Activated T-cell treated with anti-CD3 and anti-CD28 coated beads for 4 hours (primary cell): Measurements from ENCODE around the gene COQ8A.

Experiments
- DNase-seq: peaks from one replicate; pipeline ENCODE4 v3.0.0-alpha.2; 2020

Gene COQ8A

DNA sequence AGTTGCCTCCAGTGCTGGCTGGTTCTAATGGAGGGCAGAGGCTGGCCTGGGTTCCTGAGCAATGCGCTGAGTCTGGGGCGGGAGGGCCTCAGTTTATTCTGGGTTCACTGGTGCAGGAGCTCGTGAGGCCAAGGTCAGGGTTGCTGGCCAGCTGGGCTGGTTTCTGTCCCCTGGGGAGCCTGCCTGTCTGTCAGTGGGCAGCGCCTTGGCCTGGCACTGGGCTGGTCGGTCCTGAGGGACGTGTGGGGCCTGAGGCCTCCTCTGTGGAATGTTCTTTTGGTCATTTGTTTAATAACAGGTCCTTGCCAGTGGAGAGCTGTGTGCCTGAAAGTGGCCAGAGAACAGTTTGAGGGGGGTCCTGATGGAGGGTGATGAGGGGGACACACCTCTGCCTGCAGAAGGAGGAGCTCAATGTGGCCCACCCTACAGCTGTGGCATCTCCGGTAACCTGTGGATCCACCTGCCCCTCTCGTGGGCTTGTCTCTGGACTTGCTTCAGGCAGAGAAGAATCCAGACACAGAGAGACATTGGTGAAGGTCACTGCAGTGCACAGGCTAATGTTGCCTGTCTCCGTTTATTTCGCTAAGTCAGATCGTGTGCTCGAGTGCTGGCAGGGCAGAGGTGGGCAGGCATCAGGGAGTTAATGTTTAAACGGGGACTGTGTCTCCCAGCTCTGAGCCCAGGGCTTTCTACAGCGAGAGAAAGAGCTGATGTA lies 34.6 kb downstream of the COQ8A start:
- no peak for DNase-seq

DNA sequence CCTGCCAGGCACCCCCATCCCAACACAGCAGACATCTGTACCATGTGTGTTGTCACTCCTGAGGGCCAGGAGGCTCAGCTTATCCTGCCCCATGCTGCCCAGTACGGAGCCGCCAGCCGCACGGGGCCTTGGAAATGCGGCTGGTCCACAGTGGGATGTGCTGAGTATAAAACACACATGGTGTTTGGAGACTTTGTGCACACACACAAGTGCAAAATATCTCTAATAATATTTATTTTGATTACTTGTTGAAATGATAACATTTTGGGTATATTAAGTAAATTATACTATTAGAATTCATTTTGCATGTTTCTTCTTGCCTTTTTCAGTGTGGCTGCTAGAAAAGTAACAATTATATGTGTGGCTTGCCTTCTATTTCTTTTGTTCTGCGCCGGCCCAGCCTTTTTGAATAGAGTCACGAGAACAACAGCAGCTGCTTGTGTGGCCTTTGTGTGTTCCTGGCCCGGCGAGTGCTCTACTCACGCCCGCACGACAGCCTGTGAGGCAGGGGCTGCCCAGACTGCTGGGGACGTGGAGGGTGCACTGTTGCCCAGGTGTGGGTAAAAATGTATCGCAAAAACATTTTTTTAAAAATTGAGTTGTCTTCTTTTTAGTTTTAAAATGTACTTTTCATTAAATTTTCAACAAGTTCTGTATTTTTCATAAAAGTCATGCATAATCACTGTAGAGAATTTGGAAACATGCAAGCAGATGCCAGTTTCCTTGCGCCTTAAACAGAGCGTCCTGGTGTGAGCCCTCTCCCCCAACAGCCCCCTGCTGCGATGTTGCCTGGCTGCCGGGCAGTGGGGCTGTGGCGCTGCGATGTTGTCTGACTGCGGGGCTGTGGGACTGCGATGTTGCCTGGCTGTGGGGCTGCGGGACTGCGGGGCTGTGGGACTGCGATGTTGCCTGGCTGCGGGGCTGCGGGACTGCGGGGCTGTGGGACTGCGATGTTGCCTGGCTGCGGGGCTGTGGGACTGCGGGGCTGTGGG lies 35.5 kb downstream of the COQ8A start:
- no peak for DNase-seq

DNA sequence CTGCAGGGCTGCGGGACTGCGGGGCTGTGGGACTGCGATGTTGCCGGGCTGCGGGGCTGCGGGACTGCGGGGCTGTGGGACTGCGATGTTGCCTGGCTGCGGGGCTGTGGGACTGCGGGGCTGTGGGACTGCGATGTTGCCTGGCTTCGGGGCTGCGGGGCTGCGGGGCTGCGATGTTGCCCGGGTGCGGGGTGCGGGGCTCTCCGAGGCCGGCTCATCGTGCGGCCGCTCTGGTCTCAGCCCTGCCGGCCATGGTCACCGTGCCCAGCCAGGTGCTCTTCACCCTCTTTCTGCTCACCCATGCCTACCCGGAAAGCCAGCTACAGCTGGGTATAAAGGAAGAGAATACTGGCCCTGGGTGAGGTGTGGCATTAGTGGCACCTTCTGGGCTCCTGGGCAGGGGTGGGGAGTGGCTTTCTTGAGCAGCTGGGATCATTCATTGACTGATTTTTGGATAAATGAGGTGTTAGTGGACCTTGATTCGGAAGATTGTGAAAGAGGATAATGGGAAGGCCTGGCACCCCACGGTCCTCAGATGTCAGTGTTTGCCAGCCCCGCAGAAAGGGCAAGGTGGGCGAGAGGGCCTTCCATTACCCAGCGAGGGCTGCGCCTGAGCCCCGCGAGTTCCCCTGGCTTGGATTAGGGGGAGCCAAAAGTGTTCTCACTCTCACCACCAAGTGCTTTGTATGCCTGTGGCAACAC lies 36.3 kb downstream of the COQ8A start:
- no peak for DNase-seq

DNA sequence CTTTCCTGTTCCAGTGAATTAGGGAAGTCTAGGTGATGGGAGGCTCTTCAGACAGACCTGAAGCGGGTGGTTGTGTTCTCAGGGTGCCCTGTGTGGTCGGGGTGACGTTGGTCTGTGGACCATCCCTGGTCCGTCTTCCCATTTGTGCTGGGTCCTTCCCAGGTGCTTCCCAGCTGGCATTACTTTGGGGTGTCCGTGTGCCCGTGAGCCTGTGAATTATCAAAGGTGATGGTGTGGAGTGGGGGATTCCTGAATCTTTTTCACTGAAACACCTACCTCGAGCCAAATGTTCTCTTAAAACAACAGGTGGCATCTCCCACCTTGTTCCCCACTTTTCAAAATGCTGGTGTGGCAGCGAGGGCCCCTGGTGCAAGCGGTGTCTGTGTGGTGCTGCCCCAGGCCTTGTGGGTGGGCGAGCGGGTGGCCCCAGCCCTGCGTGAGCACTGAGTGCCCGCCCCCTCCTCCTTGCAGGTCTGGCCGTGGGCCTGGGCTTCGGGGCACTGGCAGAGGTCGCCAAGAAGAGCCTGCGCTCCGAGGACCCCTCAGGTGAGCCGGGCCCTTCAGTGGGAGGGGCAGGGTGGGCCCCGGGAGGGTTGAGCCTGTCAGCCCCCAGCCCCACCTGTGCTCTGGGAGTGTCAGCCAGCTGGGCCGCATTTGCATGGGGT lies 37.0 kb downstream of the COQ8A start:
- no peak for DNase-seq

DNA sequence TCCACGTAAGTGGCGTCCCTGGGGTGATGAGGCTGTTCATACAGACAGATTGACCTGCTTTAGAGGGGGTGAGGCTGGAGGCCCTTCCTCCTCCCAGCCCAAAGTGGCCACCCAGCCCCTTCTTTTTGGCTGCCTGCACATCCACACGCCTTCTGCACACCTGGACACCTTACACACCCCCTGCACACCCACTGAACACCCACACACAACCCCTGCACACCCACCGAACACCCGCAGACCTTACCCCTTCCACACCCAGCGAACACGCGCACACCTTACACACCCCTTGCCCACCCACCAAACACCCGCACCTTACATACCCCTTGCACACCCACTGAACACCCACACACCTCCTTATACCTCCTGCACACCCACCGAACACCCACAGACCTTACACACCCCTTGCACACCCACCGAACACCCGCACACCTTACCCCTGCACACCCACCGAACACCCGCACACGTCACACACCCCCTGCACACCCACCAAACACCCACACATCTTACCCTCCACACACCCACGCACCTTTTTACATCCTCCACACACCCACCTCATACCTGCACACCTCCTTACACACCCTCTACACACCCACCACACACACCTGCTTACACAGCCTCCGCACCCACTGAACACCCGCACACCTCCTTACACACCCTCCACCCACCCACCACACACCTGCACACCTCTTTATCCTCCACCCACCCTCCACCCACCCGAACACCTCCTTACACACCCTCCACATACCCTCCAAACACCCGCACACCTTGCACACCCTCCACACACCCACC lies 37.7 kb downstream of the COQ8A start:
- DNase-seq, result no peak

DNA sequence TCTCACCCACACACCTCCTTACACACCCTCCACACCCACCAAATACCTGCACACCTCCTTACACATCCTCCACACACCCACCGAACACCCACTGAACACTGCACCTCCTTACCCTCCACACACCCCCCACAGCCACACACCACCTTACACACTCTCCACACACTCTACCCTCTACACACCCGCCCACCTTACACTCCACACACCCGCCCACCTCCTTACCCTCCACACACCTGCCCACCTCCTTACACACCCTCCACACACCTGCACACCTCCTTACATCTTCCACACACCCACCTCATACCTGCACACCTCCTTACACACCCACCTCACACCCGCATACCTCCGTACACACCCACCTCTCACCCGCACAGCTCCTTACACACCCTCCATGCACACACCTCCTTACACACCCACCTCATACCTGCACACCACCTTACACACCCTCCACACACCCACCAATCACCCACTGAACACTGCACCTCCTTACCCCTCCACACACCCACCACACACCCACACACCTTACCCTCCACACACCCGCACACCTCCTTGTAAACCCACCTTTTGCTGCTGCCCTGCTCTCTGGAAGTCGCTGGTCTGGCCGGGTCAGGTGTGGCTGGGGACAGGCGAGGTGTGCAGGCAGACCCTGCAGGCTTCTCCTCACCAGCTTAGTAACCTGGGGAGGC lies 38.5 kb downstream of the COQ8A start:
- no peak for DNase-seq

DNA sequence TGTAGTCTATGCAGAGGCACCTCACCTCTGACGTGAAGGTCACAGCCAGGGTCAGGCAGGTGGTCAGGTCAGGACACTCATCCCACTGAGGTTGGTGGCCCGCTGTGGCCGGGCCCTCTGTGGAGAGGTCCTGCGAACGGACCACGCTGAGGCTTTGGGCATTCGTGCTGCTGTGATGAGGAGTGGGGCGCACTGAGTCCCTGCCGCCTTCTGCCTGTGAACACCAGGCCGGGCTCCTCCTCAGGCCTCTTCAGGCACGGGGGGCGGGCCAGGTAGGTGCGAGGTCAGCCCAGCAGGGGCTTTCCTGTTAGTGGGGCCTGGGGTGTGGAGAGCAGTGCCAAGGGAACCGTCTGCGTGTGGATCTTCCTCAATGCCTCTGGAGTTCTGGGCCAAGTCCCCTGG lies 39.0 kb downstream of the COQ8A start:
- no peak for DNase-seq

DNA sequence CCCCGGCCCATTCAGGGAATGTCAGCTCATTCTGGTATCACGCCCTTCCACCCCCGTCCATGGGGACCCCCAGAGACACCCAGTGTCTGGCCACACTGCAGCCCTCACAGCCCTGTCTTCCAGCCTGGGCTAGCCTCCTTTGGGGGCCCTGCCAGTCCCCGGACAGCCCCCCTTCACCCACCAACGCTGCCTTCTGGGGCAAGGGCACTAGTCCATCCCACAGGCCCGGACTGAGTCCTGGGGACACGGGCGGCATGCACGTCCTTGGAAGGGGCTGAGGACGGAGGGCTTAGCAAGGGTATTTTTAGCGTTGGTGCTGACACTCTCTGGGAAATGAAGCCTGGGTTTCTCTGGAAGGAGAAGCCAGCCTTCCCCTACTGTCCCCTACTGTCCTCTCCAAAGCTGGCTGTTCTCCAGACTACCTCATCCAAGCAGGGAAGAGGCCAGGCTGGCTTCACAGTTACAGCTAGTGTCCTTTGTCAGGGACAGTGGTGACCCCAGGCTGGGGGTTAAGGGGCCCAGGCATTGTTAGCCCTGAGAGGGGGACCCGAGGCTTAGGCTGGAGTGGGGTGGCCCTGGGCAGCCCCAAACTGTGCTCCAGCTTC lies 39.5 kb downstream of the COQ8A start:
- DNase-seq, result no peak

DNA sequence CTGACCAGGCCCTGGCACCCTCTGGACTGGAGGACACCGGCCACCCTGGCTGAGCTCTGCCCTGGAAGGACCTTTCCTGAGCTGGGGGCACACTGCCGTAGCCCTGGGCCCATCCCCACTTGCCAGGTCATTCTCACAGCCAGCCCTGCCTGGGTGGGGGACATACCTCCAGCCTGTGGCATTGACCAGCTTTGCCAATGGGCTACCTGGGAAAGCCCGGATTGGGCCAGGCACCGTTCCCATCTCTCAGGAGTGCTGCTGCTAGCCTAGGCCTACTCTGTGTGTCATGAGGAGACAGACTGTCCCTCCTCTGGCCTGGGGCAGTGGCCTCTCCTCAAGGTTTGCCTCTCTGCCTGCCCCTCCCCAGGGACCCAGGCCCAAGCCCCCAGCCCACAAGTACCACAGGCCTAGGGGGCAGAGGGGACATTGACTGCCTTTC lies 40.0 kb downstream of the COQ8A start:
- no peak for DNase-seq

DNA sequence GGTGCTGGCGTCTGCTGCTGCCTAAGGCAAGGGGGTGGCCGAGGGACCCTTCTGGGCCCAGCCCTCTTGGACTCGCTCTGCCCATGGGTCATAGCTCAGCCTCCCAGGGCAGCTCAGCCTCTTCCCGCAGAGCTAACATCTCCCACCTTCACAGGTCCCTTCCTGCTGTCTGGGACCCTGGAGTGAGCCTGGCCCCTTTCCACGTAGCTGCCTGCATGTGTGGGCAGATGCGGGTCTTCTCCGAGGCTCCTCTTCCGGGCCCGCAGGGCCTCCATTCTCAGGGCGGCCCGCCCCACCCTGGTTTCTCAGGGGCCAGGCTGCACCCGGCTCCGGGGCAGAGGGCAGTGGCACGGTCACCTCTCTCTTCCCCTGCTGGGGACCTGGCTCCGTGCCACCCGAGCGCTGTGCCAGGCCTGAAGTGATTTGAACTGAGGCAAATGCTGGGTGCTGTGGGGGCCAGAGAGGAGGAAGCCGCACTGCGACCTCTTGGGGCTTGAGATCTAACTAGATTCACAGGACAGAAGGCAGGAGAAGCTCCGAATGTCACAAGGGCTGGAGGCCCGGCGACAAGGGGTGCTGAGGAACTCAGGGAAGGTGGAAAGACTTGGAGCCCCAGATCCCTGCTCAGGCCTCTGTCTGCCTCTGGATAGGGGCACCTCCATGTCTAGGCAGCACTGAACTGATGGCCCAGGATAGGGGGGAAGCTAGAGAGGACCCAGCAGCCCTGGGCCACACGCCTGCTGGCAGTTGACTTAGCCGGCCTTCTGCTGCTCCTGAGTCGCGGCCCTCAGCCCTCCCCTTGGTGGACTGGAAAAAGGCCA lies 40.7 kb downstream of the COQ8A start:
- no peak for DNase-seq

DNA sequence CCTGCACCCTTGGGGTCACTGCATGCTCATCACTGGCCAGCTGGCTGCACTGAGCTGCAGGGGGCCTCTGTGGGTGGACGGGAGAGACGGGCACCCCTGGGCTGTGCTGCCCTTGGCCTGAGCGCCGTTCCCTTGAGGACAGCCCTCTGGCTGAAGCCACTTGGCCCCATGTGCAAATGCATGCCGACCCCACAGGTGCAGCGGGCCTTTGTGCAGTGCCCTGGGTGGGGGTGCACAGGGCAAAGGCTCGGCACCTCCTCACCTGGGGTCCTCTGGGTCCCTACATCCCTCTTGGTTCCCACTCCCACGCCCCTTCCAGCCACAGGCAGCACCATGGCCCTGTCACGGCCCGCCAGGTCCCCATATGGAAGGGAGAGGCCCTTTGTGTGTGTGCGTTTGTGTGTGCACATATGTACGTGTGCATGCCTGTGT lies 41.3 kb downstream of the COQ8A start:
- DNase-seq, result no peak

DNA sequence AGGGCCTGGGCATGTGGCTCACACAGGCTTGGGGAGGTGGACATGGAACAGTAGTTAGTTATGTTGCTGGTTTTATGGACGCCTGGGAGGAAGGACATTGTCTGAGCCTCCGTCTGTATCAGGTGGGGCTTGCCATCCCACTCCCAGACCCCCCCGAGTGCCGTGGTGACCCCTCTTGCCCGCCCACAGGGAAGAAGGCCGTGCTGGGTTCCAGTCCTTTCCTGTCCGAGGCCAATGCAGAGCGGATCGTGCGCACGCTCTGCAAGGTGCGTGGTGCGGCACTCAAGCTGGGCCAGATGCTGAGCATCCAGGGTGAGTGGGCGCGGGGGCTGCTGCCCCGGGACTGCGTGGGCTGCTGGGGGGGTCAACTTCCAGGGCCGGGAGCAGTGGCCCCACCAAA lies 41.7 kb downstream of the COQ8A start:
- no peak for DNase-seq

DNA sequence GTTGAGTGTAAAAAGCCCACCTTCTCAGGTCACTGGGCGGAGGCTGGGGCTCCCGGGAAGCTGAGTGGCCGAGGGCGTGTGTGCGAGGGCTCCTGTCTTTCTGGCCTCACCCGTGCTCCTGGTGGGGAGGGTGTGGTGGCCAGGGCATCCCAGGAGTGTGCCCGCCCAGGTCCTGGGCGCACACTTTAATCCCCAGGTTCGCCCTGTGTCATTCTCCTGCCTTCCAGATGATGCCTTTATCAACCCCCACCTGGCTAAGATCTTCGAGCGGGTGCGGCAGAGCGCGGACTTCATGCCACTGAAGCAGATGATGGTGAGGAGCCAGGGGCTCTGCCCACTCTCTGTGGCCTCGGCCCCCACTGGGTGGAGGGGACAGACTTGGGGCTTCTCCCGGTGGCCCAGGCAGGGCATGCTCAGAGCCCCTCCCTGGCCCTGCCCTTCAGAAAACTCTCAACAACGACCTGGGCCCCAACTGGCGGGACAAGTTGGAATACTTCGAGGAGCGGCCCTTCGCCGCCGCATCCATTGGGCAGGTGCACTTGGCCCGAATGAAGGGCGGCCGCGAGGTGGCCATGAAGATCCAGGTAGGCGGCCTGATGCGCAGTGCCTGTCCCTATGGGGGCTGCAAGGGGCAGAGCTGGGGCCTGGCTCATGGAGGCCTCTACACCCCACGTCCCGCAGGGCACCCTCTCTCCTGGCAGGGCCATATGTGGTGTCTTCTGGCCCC lies 42.5 kb downstream of the COQ8A start:
- no peak for DNase-seq

DNA sequence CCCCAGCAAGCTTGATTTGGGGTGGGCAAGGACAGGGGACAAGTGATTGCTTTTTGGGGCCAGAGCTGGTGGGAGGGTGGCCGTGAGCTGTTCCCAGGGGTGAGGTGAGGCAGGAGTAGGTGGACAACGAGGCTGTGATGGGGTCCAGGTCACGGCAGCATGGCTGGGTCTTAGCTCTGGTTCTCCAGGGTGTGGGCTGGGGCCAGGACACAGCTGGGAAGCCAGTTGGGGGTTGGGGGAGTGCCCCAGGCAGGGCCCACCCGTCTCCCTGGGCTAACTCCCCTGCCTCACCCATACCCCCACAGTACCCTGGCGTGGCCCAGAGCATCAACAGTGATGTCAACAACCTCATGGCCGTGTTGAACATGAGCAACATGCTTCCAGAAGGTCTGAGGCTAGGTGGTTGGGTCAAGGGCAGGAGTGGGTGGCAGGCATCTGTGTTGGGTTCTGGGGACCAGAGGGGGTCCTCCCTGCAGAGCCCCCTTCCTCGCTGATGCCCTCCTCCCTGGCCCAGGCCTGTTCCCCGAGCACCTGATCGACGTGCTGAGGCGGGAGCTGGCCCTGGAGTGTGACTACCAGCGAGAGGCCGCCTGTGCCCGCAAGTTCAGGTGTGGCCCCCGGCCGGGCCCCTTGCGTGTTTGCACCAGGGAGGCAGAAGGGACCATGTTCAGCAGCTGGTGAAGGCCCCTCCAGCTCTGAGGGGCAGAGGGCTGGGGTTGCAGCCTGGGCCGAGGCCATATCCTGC lies 43.3 kb downstream of the COQ8A start:
- DNase-seq, result no peak

DNA sequence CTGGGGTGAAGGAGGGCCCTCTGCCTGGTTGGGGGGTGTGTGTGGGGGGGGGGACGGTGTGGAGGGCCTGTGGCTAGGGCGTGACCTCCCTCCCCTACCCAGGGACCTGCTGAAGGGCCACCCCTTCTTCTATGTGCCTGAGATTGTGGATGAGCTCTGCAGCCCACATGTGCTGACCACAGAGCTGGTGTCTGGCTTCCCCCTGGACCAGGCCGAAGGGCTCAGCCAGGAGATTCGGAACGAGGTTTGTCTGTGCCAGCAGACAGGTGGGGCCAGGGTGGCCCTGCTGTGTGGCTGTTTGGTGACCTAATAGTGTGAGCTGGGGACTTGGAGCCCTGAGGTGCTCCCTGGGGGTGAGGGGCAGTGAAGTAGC lies 43.9 kb downstream of the COQ8A start:
- no peak for DNase-seq

DNA sequence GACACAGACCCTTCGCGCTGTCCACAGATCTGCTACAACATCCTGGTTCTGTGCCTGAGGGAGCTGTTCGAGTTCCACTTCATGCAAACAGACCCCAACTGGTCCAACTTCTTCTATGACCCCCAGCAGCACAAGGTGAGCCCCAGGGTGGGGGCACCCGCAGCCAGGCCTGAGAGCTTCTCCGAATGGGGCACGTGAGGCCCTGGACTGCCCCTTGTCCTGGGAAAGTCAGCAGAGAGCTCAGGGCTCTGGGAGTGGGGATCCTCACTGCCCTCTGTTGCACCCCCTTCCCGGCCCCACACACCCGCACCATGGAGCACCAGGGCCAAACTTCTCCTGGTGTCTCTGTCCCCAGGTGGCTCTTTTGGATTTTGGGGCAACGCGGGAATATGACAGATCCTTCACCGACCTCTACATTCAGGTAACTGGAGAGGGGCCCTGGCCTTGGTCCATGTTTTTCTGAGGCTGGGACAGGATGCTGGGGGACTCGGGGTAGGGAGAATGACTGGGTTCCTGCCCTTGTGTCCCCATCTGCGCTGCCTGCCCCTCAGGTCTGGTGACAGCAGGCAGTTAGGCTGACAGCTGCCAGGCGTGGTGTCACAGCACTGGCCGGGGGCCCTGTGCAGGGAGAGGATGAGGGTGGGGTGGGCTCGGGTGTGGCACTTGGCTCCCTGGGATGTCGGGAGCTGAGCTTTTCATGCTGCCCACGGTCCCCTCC lies 44.6 kb downstream of the COQ8A start:
- DNase-seq, result no peak

DNA sequence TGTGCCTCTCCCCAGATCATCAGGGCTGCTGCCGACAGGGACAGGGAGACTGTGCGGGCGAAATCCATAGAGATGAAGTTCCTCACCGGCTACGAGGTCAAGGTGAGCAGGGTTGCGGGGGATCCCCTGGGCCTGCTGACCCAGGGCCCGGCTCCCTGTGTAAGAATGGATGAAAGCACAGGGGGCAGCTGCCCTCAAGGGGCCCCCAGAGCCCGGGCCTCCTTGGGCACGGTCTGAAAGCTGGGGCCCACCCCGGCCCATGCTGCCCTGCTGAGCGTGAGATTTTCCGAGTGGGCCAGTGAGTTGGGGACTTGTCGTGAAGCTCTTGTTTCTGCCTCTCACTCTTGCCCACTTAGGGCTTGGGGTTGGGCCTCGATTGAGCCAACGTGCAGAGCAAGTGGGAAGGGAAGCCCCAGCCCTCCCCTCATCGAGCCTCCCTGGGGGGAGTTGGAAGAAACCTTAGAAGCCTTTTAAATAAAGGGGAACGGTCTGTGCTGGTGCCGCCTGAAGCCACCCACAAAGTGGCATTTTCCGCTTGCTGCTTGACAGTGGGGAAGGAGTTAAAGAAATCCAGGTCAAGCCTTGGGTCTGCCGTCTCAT lies 45.2 kb downstream of the COQ8A start:
- DNase-seq, result no peak
